Liver (tissue), 3 donors: ENCODE results near the gene ICAM4.

ENCODE experiments used
- ATF3 ChIP-seq: IDR thresholded peaks from 2 replicates; pipeline ENCODE4 v1.6.1; 2016; ENCODE audit warnings: antibody characterized with exemption
- CTCF ChIP-seq: fragments of 150-350 bp; IDR thresholded peaks from 2 replicates; pipeline ENCODE4 v1.5.1; 2017; ENCODE audit warnings: improper control_type of control experiment, low read depth, low read length; ENCODE audit not compliant: missing input control
- GABPA ChIP-seq, 2 donors: IDR thresholded peaks in 1 of 2; conservative IDR thresholded peaks in 1 of 2; 2 replicates each; pipeline ENCODE4 v1.6.1; 2016; ENCODE audit warnings: antibody characterized with exemption in 2 of 2, mild to moderate bottlenecking in 1 of 2, moderate library complexity in 1 of 2
- JUND ChIP-seq, 2 donors: IDR thresholded peaks; 2 replicates each; pipeline ENCODE4 v1.6.1; 2016; ENCODE audit warnings: antibody characterized with exemption in 2 of 2
- RAD21 ChIP-seq, 2 donors: IDR thresholded peaks; 2 replicates each; pipeline ENCODE4 v1.6.1; 2016; ENCODE audit warnings: antibody characterized with exemption in 2 of 2, mild to moderate bottlenecking in 2 of 2
- RXRA ChIP-seq, 2 donors: IDR thresholded peaks; 2 replicates each; pipeline ENCODE4 v1.6.1; 2017 to 2018; ENCODE audit warnings: antibody characterized with exemption in 2 of 2, mild to moderate bottlenecking in 1 of 2
- SP1 ChIP-seq: IDR thresholded peaks from 2 replicates; pipeline ENCODE4 v1.6.1; 2018; ENCODE audit warnings: antibody characterized with exemption, mild to moderate bottlenecking
- TAF1 ChIP-seq: conservative IDR thresholded peaks from 2 replicates; pipeline ENCODE4 v1.6.1; 2016; ENCODE audit warnings: antibody characterized with exemption, mild to moderate bottlenecking
- TF ChIP-seq, protein P1 (sequence below): IDR thresholded peaks from 2 replicates; pipeline ENCODE4 v1.6.1; 2016; ENCODE audit warnings: antibody characterized with exemption
- TF ChIP-seq, protein P2 (sequence below): IDR thresholded peaks from 2 replicates; pipeline ENCODE4 v1.6.1; 2016; ENCODE audit warnings: antibody characterized with exemption
- TF ChIP-seq, protein P3 (sequence below): IDR thresholded peaks from 2 replicates; pipeline ENCODE4 v1.6.1; 2016; ENCODE audit warnings: antibody characterized with exemption, mild to moderate bottlenecking
- donor health status: healthy.
- donor health status: healthy.

DNA sequence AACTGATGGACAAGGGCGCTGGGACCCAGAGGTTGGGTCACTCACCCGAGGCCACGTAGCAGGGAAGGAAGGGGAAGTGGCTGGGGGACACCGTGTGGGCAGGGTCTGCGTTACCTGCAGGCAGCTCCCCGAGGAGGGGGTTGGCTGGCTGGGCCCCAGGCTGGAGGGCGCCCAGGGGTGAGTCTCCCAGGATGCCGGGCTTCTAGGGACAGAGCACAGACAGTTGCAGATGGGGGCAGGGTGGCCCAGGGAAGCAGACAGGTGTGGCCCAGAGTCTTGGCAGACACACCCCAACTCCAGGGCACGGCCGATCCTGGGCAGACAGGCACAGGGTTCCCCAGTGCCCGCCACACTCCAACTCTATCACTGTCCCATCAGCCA is 34.7 kb downstream of the ICAM4 start:
- TF ChIP-seq CTCF (no peak), ATF3 (no peak), JUND (IDR thresholded peaks at IDR 0.05) (no peak), TAF1 (no peak), RAD21 (IDR thresholded peaks at IDR 0.05) (no peak), GABPA (IDR thresholded peaks at IDR 0.05 in 1 of 2, conservative IDR thresholded peaks at IDR 0.05 in 1 of 2) (no peak), RXRA (IDR thresholded peaks at IDR 0.05) (no peak), SP1 (no peak)
- TF ChIP-seq, protein P1, sequence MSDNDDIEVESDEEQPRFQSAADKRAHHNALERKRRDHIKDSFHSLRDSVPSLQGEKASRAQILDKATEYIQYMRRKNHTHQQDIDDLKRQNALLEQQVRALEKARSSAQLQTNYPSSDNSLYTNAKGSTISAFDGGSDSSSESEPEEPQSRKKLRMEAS: no peak
- TF ChIP-seq, protein P2, sequence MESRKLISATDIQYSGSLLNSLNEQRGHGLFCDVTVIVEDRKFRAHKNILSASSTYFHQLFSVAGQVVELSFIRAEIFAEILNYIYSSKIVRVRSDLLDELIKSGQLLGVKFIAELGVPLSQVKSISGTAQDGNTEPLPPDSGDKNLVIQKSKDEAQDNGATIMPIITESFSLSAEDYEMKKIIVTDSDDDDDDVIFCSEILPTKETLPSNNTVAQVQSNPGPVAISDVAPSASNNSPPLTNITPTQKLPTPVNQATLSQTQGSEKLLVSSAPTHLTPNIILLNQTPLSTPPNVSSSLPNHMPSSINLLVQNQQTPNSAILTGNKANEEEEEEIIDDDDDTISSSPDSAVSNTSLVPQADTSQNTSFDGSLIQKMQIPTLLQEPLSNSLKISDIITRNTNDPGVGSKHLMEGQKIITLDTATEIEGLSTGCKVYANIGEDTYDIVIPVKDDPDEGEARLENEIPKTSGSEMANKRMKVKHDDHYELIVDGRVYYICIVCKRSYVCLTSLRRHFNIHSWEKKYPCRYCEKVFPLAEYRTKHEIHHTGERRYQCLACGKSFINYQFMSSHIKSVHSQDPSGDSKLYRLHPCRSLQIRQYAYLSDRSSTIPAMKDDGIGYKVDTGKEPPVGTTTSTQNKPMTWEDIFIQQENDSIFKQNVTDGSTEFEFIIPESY: no peak
- TF ChIP-seq, protein P3, sequence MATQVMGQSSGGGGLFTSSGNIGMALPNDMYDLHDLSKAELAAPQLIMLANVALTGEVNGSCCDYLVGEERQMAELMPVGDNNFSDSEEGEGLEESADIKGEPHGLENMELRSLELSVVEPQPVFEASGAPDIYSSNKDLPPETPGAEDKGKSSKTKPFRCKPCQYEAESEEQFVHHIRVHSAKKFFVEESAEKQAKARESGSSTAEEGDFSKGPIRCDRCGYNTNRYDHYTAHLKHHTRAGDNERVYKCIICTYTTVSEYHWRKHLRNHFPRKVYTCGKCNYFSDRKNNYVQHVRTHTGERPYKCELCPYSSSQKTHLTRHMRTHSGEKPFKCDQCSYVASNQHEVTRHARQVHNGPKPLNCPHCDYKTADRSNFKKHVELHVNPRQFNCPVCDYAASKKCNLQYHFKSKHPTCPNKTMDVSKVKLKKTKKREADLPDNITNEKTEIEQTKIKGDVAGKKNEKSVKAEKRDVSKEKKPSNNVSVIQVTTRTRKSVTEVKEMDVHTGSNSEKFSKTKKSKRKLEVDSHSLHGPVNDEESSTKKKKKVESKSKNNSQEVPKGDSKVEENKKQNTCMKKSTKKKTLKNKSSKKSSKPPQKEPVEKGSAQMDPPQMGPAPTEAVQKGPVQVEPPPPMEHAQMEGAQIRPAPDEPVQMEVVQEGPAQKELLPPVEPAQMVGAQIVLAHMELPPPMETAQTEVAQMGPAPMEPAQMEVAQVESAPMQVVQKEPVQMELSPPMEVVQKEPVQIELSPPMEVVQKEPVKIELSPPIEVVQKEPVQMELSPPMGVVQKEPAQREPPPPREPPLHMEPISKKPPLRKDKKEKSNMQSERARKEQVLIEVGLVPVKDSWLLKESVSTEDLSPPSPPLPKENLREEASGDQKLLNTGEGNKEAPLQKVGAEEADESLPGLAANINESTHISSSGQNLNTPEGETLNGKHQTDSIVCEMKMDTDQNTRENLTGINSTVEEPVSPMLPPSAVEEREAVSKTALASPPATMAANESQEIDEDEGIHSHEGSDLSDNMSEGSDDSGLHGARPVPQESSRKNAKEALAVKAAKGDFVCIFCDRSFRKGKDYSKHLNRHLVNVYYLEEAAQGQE: no peak
